Activated CD4-positive, alpha-beta memory T cell treated with anti-CD3 and anti-CD28 coated beads, Interleukin-2, amount 10 ng/mL, durations not matched to agents 7 days and 5 days (primary cell): ENCODE data around the gene BEAN1. TPM values are rescaled to one million over a fixed set of nuclear protein-coding genes. Genes with fewer than 3 reads are reported as not detected.

Experiments used
- CTCF ChIA-PET: fragments of 350-600 bp; sonication (Branson Sonifier 250); formaldehyde crosslinking; loops from one replicate; lab custom pipeline; 2021; ENCODE audit warnings: antibody characterized with exemption, inconsistent platforms; lab: Charles Lee
- POLR2A ChIA-PET: fragments of 350-600 bp; sonication (Branson Sonifier 250); formaldehyde crosslinking; loops from one replicate; lab custom pipeline; 2021; ENCODE audit warnings: antibody characterized with exemption; lab: Charles Lee
- DNase-seq: peaks from one replicate; pipeline ENCODE4 v3.0.0-alpha.2; 2020
- H3K27ac Mint-ChIP-seq: one replicate; pipeline ENCODE4 v1.8.0; 2021; ENCODE audit warnings: mild to moderate bottlenecking, mixed read lengths
- H3K27me3 Mint-ChIP-seq: one replicate; pipeline ENCODE4 v1.8.0; 2021; ENCODE audit warnings: mixed read lengths
- H3K36me3 Mint-ChIP-seq: one replicate; pipeline ENCODE4 v1.8.0; 2021; ENCODE audit warnings: low read depth, mixed read lengths
- H3K4me1 Mint-ChIP-seq: one replicate; pipeline ENCODE4 v1.8.0; 2021; ENCODE audit warnings: mixed read lengths
- H3K4me3 Mint-ChIP-seq: one replicate; pipeline ENCODE4 v1.8.0; 2021; ENCODE audit warnings: mild to moderate bottlenecking, mixed read lengths
- H3K9me3 Mint-ChIP-seq: one replicate; pipeline ENCODE4 v1.8.0; 2021; ENCODE audit warnings: mixed read lengths
- total RNA-seq, 2 experiments: library from RNA; stranded (reverse); gene quantifications; one replicate each; pipeline ENCODE4 v1.2.3, GENCODE V29; 2021

The BEAN1 gene
- total RNA-seq, 2 experiments from 2014 or later: not detected

DNA sequence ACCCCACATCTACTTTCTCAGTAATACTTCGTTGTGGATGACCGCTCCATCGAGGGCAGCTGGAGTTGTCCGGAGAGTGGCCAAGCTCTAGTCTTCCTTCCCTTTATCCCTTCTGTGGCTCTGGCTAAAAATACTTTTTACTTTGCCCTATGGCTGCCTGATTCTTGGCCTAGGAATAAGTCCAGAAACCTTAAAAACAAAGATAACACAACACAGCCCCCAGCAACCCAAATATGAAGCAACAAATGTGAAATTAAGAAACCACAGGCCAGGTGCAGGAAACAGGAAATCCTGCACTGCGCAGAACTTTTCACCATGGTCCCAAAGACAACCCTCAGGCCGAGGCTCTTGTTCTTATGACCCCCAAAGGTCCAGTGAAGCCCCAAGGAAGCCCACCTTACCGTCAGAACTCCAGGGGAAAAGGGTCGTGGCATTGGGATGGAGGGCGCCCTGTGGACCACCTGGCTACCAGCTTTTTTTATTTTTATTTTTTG is 96.8 kb downstream of the BEAN1 start:
- Mint-ChIP-seq H3K36me3 (peaks cover 26% of the 10 kb centered on the region), H3K4me3 (peak overlapping the region; percentile 54), H3K27ac (peak overlapping the region; percentile 95), H3K4me1 (peaks cover 93% of the 10 kb centered on the region), H3K27me3 (no peaks in the 10 kb centered on the region), H3K9me3 (no peaks in the 10 kb centered on the region)
- CTCF ChIA-PET: interaction anchor here (0.7 to 4.0 kb wide), 13 partner anchors 8 to 127 kb away, joined by 3 to 36 read pairs (median 5); partner anchors contain the start of gene CKLF
- POLR2A ChIA-PET: interaction anchor here (0.8 to 11.0 kb wide), 9 partner anchors 13 to 84 kb away, joined by 3 to 286 read pairs (median 5); partner anchors contain the start of genes CKLF, CMTM3 and TK2
- DNase-seq: peak; percentile 67

DNA sequence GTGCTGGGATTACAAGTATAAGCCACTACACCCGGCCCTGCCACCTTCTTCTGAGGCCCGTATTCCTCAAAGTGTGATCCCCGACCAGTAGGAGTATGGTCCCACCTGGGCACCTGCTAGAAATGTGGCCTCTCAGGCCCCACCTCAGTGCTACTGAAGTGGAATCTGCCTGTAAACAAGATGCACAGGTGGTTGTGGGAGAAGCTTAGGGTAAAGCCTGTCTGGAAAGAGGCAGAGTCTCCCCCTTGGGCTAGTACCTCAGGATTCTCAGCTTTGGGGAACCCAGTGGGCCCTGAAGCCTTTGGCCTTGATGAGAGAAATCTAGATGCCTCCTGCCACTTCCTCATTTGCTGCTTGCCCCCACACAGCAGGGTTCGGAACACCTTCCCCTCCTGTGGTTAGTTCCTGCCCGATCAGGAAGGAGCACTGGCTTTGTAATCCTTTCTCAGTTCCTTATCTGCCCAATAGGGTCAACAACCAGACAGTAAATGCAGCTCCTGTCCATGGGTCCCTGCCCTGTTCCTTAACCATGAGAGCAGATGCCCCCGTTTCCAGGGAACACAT is 97.6 kb downstream of the BEAN1 start:
- Mint-ChIP-seq H3K4me1 (peaks cover 90% of the 10 kb centered on the region), H3K4me3 (no peak overlapping the region), H3K36me3 (peaks cover 26% of the 10 kb centered on the region), H3K27ac (peak overlapping the region; percentile 95), H3K27me3 (no peaks in the 10 kb centered on the region), H3K9me3 (no peaks in the 10 kb centered on the region)
- CTCF ChIA-PET: interaction anchor here (0.7 to 2.9 kb wide), 9 partner anchors 9 to 84 kb away, joined by 3 to 17 read pairs (median 4); partner anchors contain the start of gene CKLF
- POLR2A ChIA-PET: interaction anchor here (0.9 to 11.0 kb wide), 9 partner anchors 9 to 79 kb away, joined by 3 to 286 read pairs (median 6); partner anchors contain the start of genes CKLF, CMTM3 and TK2
- peak; percentile 50 for DNase-seq

DNA sequence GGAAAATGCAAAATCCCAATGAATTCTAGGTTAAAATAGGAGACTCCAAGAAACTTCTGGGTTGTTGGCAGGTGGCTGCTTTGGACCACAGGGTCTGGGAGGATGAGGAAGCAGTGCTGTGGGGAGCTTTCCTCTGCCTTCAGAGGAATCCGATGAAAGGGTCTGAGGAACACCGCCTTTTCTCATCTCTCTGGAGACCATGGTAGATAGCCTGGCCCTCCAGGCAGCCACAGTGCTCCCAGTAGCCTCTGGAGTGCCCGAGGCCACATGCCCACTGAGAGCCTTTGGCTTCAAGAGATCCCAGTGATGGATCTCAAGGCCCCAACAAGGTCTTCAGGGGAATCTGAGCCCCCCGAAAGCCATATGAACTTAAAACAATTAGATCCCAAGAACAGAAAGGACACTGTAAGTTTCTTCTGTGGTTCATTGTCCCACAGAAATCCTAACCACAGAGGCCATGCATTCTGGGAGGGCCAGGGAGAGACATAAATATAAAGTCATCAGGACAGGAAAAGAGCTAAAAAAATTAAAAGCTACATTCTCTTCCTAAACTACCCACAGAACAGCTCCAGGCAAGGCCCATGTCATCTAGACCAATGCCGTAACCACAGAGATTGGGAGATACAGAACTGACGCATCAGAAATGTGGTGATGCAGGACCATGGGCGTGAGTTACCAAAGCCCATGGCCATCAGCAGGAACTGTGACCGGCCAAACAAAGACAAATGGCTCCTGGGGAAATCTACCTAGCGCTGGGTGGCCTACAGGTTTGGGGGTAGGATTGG is 98.5 kb downstream of the BEAN1 start:
- Mint-ChIP-seq H3K4me1 (peaks cover 83% of the 10 kb centered on the region), H3K27ac (peak overlapping the region; percentile 75), H3K27me3 (no peaks in the 10 kb centered on the region), H3K4me3 (no peak overlapping the region), H3K9me3 (no peaks in the 10 kb centered on the region), H3K36me3 (peaks cover 34% of the 10 kb centered on the region)
- CTCF ChIA-PET: interaction anchor here (0.8 to 2.7 kb wide), 9 partner anchors 10 to 83 kb away, joined by 3 to 12 read pairs (median 4); partner anchors contain the start of gene CKLF
- no peak for DNase-seq
- POLR2A ChIA-PET: interaction anchor here (1.0 to 11.0 kb wide), 5 partner anchors 8 to 78 kb away, joined by 3 to 286 read pairs (median 4); partner anchors contain the start of genes CKLF and TK2

DNA sequence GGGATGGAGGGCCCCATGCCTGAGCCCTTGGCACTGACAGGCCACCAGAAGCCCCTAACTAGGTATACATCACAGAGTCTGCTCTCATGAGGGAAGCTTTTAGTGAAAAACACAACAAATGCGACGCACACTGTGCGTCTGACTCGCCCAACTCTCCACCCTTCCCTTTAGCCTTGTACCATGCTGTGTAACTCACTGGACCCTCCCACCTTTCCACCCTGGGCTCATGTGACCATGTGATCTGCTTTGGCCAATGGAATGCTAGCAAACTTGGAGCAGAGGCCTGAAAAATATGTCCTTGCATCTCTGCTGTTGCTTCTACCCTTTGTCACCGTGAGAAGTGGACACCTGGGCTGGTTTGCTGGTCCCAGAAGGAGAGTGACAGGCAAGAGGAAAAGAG is 101.2 kb downstream of the BEAN1 start:
- no peaks in the 10 kb centered on the region for H3K9me3 Mint-ChIP-seq
- no peaks in the 10 kb centered on the region for H3K27me3 Mint-ChIP-seq
- H3K27ac Mint-ChIP-seq: no peak overlapping the region
- no peak overlapping the region for H3K4me3 Mint-ChIP-seq
- peaks cover 29% of the 10 kb centered on the region for H3K36me3 Mint-ChIP-seq
- ChIA-PET CTCF (interaction anchor here (1.4 kb wide), 1 partner anchor 25 kb away, joined by 5 read pairs; the partner anchor contains the start of gene CKLF), POLR2A (interaction anchor here (11.0 kb wide), 1 partner anchor 22 kb away, joined by 286 read pairs; the partner anchor contains the start of genes CKLF and TK2)
- no peak for DNase-seq
- peaks cover 56% of the 10 kb centered on the region for H3K4me1 Mint-ChIP-seq

DNA sequence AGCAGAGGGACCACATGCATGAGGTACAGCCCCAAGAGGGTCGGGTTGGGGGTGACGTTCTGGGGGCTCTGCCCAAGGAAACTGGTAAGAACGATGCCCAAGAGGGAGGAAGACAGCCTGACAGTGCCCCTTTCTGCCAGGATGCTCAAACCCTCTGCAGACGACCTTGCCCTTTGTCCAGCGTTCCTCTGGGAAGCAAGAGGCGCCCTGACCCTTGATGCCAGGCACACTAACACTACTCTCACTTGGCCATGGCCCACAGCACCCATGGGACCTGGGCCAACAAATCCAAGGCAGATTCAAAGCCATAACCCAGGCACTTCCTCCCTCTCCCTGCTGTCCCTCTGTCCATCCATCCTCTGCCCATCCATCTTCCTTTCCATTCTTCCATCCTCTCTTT is 102.4 kb downstream of the BEAN1 start:
- H3K36me3 Mint-ChIP-seq: peaks cover 27% of the 10 kb centered on the region
- no peak for DNase-seq
- POLR2A ChIA-PET: interaction anchor here (11.0 kb wide), 1 partner anchor 21 kb away, joined by 286 read pairs; the partner anchor contains the start of genes CKLF and TK2

More for the DNA sequence above, 102.4 kb downstream of the BEAN1 start:
- H3K4me1 Mint-ChIP-seq: peaks cover 44% of the 10 kb centered on the region
- H3K27ac Mint-ChIP-seq: no peak overlapping the region
- H3K9me3 Mint-ChIP-seq: no peaks in the 10 kb centered on the region
- CTCF ChIA-PET: no interaction called here
- no peak overlapping the region for H3K4me3 Mint-ChIP-seq
- H3K27me3 Mint-ChIP-seq: no peaks in the 10 kb centered on the region

Other genes with a start within 250 kb of the BEAN1 start
- gene CDH5, start 60.6 kb upstream of the BEAN1 start, total RNA-seq: not detected
- 10 to 100 TPM; 13.4 to 13.9 TPM for gene TK2, start 122.8 kb downstream of the BEAN1 start, total RNA-seq
- 100 to 1,000 TPM; 183 to 188 TPM for gene CKLF, start 125.3 kb downstream of the BEAN1 start, total RNA-seq
- 10 to 100 TPM; 16.6 to 17.8 TPM for gene CMTM1, start 139.1 kb downstream of the BEAN1 start, total RNA-seq
- gene CMTM2, start 152.2 kb downstream of the BEAN1 start, total RNA-seq: under 1 TPM; 0.43 to 0.83 TPM
- 100 to 1,000 TPM; 111 TPM for gene CMTM3, start 177.4 kb downstream of the BEAN1 start, total RNA-seq